GM12878 (cell line): ENCODE measurements around the gene EME2. TPM values are rescaled to one million over a fixed set of nuclear protein-coding genes. Genes with fewer than 3 reads are reported as not detected.

ENCODE experiments used
- ATAC-seq: fragments of 200-7000 bp; cut with Tn5 transposase; 3 replicates; pipeline ENCODE4 v1.9.1; 2020; ENCODE audit warnings: mild to moderate bottlenecking, moderate library complexity
- BruUV-seq: library from RNA; stranded (reverse); fragments of 400-500 nt; replicated peaks from 2 replicates; lab custom pipeline; 2021; lab: Mats Ljungman, UMichigan
- CTCF ChIA-PET: fragments of 300-600 bp; sonication (Branson Sonifier 250); formaldehyde crosslinking; extraction: SDS; loops from one replicate; lab custom pipeline; 2021; ENCODE audit warnings: inconsistent platforms; lab: Yijun Ruan, JAX
- POLR2A ChIA-PET: fragments of 350-600 bp; formaldehyde crosslinking; extraction: SDS; loops from one replicate; lab custom pipeline; 2021; ENCODE audit warnings: inconsistent platforms; lab: Charles Lee
- RAD21 ChIA-PET: fragments of 300-600 bp; sonication (Branson Sonifier 250); formaldehyde crosslinking; loops from one replicate; lab custom pipeline; 2023; ENCODE audit warnings: antibody characterized with exemption; ENCODE audit not compliant: unreplicated experiment; lab: Charles Lee
- SMC1A ChIA-PET: fragments of 300-600 bp; sonication (Branson Sonifier 250); formaldehyde crosslinking; loops from one replicate; lab custom pipeline; 2023; ENCODE audit not compliant: unreplicated experiment, uncharacterized antibody; lab: Charles Lee
- DNase-seq: peaks from one replicate; pipeline ENCODE4 v3.0.0-alpha.2; 2011; ENCODE audit warnings: low read depth, low spot score
- FAIRE-seq: peaks from 3 replicates; lab custom pipeline; 2011; peaks lifted over from hg19 to GRCh38; lab: Jason Lieb, UNC
- H2AFZ ChIP-seq: 2 replicates; pipeline ENCODE4 v1.6.0; 2011; ENCODE audit warnings: low read depth, low read length, control low read depth; ENCODE audit not compliant: control insufficient read depth
- H3K27ac ChIP-seq: 2 replicates; pipeline ENCODE4 v1.5.1; 2011; ENCODE audit warnings: control low read depth; ENCODE audit not compliant: control insufficient read depth, insufficient read depth
- H3K27me3 ChIP-seq, 2 experiments: replicated peaks in 1 of 2; 2 replicates each; pipeline versions ENCODE4 v1.6.0 to v1.6.1; 2011; ENCODE audit warnings: low read length in 1 of 2; ENCODE audit not compliant: control insufficient read depth in 2 of 2, insufficient read depth in 2 of 2
- H3K36me3 ChIP-seq, 2 experiments: 2 replicates each; pipeline ENCODE4 v1.5.1; 2011; ENCODE audit warnings: low read length in 1 of 2; ENCODE audit not compliant: control insufficient read depth in 2 of 2, insufficient read depth in 2 of 2
- H3K4me1 ChIP-seq: 2 replicates; pipeline ENCODE4 v1.6.1; 2011; ENCODE audit warnings: mild to moderate bottlenecking, low read length, moderate library complexity, mixed read lengths; ENCODE audit not compliant: control insufficient read depth, insufficient read depth
- H3K4me2 ChIP-seq: 2 replicates; pipeline ENCODE4 v1.6.0; 2011; ENCODE audit warnings: control low read depth; ENCODE audit not compliant: control insufficient read depth, insufficient read depth
- H3K4me3 ChIP-seq: fragments of 200-600 bp; sonication (generic); 2 replicates; pipeline ENCODE4 v1.5.1; 2016
- H3K79me2 ChIP-seq: 2 replicates; pipeline ENCODE4 v1.6.0; 2011; ENCODE audit warnings: low read length; ENCODE audit not compliant: control insufficient read depth, insufficient read depth
- H3K9ac ChIP-seq: 2 replicates; pipeline ENCODE4 v1.8.0; 2011; ENCODE audit warnings: low read length, control low read depth, mixed read lengths; ENCODE audit not compliant: control insufficient read depth, insufficient read depth
- H3K9me3 ChIP-seq: replicated peaks from 3 replicates; pipeline ENCODE4 v1.5.1; 2011; ENCODE audit warnings: mild to moderate bottlenecking, low read length; ENCODE audit not compliant: control insufficient read depth, insufficient read depth
- H4K20me1 ChIP-seq: 2 replicates; pipeline ENCODE4 v1.6.0; 2011; ENCODE audit not compliant: control insufficient read depth, insufficient read depth
- ATF2 ChIP-seq: IDR thresholded peaks from 2 replicates; pipeline ENCODE4 v1.6.1; 2012; ENCODE audit warnings: low read length, inconsistent platforms
- BHLHE40 ChIP-seq, 2 experiments: fragments of 450-650 bp in 1 of 2; IDR thresholded peaks; 2 replicates each; pipeline ENCODE4 v1.6.1; 2011 to 2017; ENCODE audit warnings: low read depth in 2 of 2, borderline replicate concordance in 1 of 2, improper control_type of control experiment in 1 of 2, low read length in 1 of 2, mild to moderate bottlenecking in 1 of 2
- CBX3 ChIP-seq: fragments of 200-600 bp; sonication (generic); IDR thresholded peaks from 2 replicates; pipeline ENCODE4 v1.6.1; 2016; ENCODE audit warnings: low read depth, borderline replicate concordance
- CHD4 ChIP-seq: fragments of 200-600 bp; sonication (generic); IDR thresholded peaks from 2 replicates; pipeline ENCODE4 v1.6.1; 2016; ENCODE audit warnings: mild to moderate bottlenecking
- FOXK2 ChIP-seq: fragments of 450-650 bp; IDR thresholded peaks from 2 replicates; pipeline ENCODE4 v1.6.1; 2017; ENCODE audit warnings: mild to moderate bottlenecking, moderate library complexity
- FOXM1 ChIP-seq: IDR thresholded peaks from 2 replicates; pipeline ENCODE4 v1.6.1; 2012; ENCODE audit warnings: low read depth, mild to moderate bottlenecking, inconsistent platforms, low read length, moderate library complexity
- HDAC2 ChIP-seq: fragments of 200-600 bp; sonication (generic); IDR thresholded peaks from 2 replicates; pipeline ENCODE4 v1.6.1; 2017
- KDM1A ChIP-seq: fragments of 200-600 bp; sonication (generic); IDR thresholded peaks from 2 replicates; pipeline ENCODE4 v1.6.1; 2016; ENCODE audit warnings: borderline replicate concordance
- MEF2A ChIP-seq: IDR thresholded peaks from 2 replicates; pipeline ENCODE4 v1.6.1; 2011; ENCODE audit warnings: low read depth, mild to moderate bottlenecking, low read length, moderate library complexity; ENCODE audit not compliant: insufficient read depth
- MEF2B ChIP-seq: fragments of 450-650 bp; IDR thresholded peaks from 2 replicates; pipeline ENCODE4 v1.6.1; 2018; ENCODE audit warnings: mild to moderate bottlenecking, moderate library complexity; ENCODE audit not compliant: partially characterized antibody, poor library complexity, severe bottlenecking
- PAX5 ChIP-seq: IDR thresholded peaks from 2 replicates; pipeline ENCODE4 v1.6.1; 2011; ENCODE audit warnings: low read depth, low read length, borderline replicate concordance
- PAX8 ChIP-seq: fragments of 450-650 bp; IDR thresholded peaks from 2 replicates; pipeline ENCODE4 v1.6.1; 2017; ENCODE audit warnings: mild to moderate bottlenecking, moderate library complexity
- WRNIP1 ChIP-seq: IDR thresholded peaks from 2 replicates; pipeline ENCODE4 v1.6.1; 2011; ENCODE audit warnings: low read depth, low read length, improper control_type of control experiment, borderline replicate concordance
- ZBTB4 ChIP-seq: fragments of 450-650 bp; formaldehyde crosslinking; IDR thresholded peaks from 2 replicates; pipeline ENCODE4 v1.4.0; 2022; ENCODE audit warnings: mild to moderate bottlenecking, moderate library complexity
- WGBS: methylation state at CpG from one replicate; pipeline ENCODE4 v1.1.6; 2016; ENCODE audit warnings: low lambda C conversion rate; ENCODE audit not compliant: insufficient replicate concordance, insufficient coverage; ENCODE audit errors: missing lambda C conversion rate; 5-methylcytosine and 5-hydroxymethylcytosine counted together
- in situ Hi-C: fragments of 300-500 bp; cut with MboI; formaldehyde crosslinking; loops from 9 replicates; pipeline ENCODE4 v1.14.3; 2018; ENCODE audit warnings: mixed read lengths
- intact Hi-C: fragments of 100-400 bp; cut with micrococcal nuclease; formaldehyde crosslinking; loops from one replicate; pipeline ENCODE4 v1.14.2; 2022; ENCODE audit not compliant: unreplicated experiment
- polyA plus RNA-seq, 11 experiments: library from polyadenylated mRNA; depleted of rRNA in 4 of 11; unstranded in 6 of 11; stranded (reverse) in 5 of 11; fragments of >200 nt; fragmentation: Nextera tagmentation in 4 of 11; fragmentation: Illumina TruSeq in 1 of 11; extraction: Ambion mirVana in 4 of 11; extraction: Trizol in 1 of 11; gene quantifications; 1 replicate in 1 of 11; 2 replicates in 10 of 11; pipeline versions ENCODE4 v1.2.1 to v1.2.3, GENCODE V29; 2011 to 2016; ENCODE audit warnings: inconsistent platforms in 2 of 11, missing spikeins in 2 of 11, low read depth in 1 of 11
- total RNA-seq, 4 experiments: library from RNA; depleted of rRNA in 3 of 4; stranded (reverse); fragments of >200 nt in 3 of 4; fragmentation: Illumina TruSeq in 1 of 4; extraction: Trizol in 1 of 4; gene quantifications; 2 replicates each; pipeline versions ENCODE4 v1.2.1 to v1.2.3, GENCODE V29; 2013 to 2021

The EME2 gene
- total and polyA plus RNA-seq, 10 of the 15 experiments (the other 5 are each of a cell fraction or from before 2014, with no cell fraction given): 0.29 to 16.9 (median 4.1) TPM

- no peak for TF ChIP-seq HDAC2
Observed at GRCh38 chr16:1788095-1788707, 15.6 kb downstream of the EME2 start (continued).

- TF ChIP-seq FOXK2: no peak
- TF ChIP-seq ZBTB4: no peak
- TF ChIP-seq FOXM1: no peak
- TF ChIP-seq KDM1A: no peak
- no peak for TF ChIP-seq MEF2B
- no peak for TF ChIP-seq CBX3
- TF ChIP-seq WRNIP1: no peak
- no peak for TF ChIP-seq PAX5
- TF ChIP-seq PAX8: no peak
- TF ChIP-seq CHD4: no peak
- no peak for TF ChIP-seq MEF2A
- no peak for TF ChIP-seq BHLHE40 (IDR thresholded peaks at IDR 0.05; ENCODE audit: borderline replicate concordance in 1 of 2, low read depth in 2 of 2, low read length in 1 of 2)
- TF ChIP-seq ATF2: no peak
- WGBS: 86% methylated on average over 19 of the region's 19 CpGs
- peaks cover 5 to 12% of the 10 kb centered on the region in 2 experiments; a peak in 3 of 4 replicates for H3K36me3 ChIP-seq
Observed at GRCh38 chr16:1788708-1789100, 16.1 kb downstream of the EME2 start.

More at GRCh38 chr16:1788708-1789100, 16.1 kb downstream of the EME2 start:
- intact Hi-C loops (no loop called here), in situ Hi-C loops (no loop called here)
- SMC1A ChIA-PET: no interaction called here
- DNase-seq (no peak), ATAC-seq (no peak), FAIRE-seq (no peak)
- H3K4me2 ChIP-seq: no peak overlapping the region
- no peaks in the 10 kb centered on the region for H3K4me1 ChIP-seq
- no peak overlapping the region for H3K9ac ChIP-seq
- POLR2A ChIA-PET: no interaction called here
- RAD21 ChIA-PET: no interaction called here
- no peaks in the 10 kb centered on the region for H3K9me3 ChIP-seq
- no TSS peak for BruUV-seq
- no peak overlapping the region for H3K27ac ChIP-seq
- H3K27me3 ChIP-seq: no peaks in the 10 kb centered on the region
- no peak overlapping the region for H3K4me3 ChIP-seq
- CTCF ChIA-PET: no interaction called here
- H4K20me1 ChIP-seq: no peaks in the 10 kb centered on the region
- peaks cover 11% of the 10 kb centered on the region for H3K79me2 ChIP-seq
- H2AFZ ChIP-seq: no peak overlapping the region
